ENCODE measurements around the gene MEF2D. TPM values are rescaled to one million over a fixed set of nuclear protein-coding genes. Genes with fewer than 3 reads are reported as not detected.

The MEF2D gene
- total RNA-seq, 6 experiments from 2014 or later: 13.3 to 17.1 (median 15.0) TPM

- Histone ChIP-seq H3K27me3 (no peaks in the 10 kb centered on the region), H3K36me3 (peaks cover 3 to 81% (median 39%) of the 10 kb centered on the region in 4 donors), H3K4me1 (peaks cover 0 to 55% (median 20%) of the 10 kb centered on the region in 4 donors), H3K9me3 (no peaks in the 10 kb centered on the region), H3K4me3 (no peak overlapping the region), H3K27ac (peak overlapping the region in 1 of 3 donors; percentile 51)
- ATAC-seq (no peak), DNase-seq (no peak)
- WGBS (ENCODE audit: insufficient coverage, low coverage, low lambda C conversion rate, missing lambda C conversion rate): 62% methylated on average over 6 of the region's 8 CpGs
- TF ChIP-seq POLR2A (IDR thresholded peaks at IDR 0.05) (no peak), CTCF (IDR thresholded peaks at IDR 0.05) (no peak)
- intact Hi-C loops (cut with DNase I): no loop called here
Observed at GRCh38 chr1:156476501-156477298, 23.9 kb downstream of the MEF2D start.

- intact Hi-C loops (cut with DNase I): no loop called here
- ATAC-seq: peak in 3 of 4 donors; percentile 14 to 35 (median 25)
- Histone ChIP-seq H3K36me3 (peaks cover 0 to 72% (median 32%) of the 10 kb centered on the region in 4 donors), H3K9me3 (no peaks in the 10 kb centered on the region), H3K4me3 (no peak overlapping the region), H3K27ac (peak overlapping the region; percentile 13 to 51 (median 37)), H3K27me3 (no peaks in the 10 kb centered on the region), H3K4me1 (peaks cover 0 to 61% (median 24%) of the 10 kb centered on the region in 4 donors)
- 49% methylated on average over 6 of the region's 25 CpGs for WGBS (ENCODE audit: insufficient coverage, low coverage, low lambda C conversion rate, missing lambda C conversion rate)
- peak in 1 of 3 donors; percentile 68 for DNase-seq
- TF ChIP-seq CTCF (IDR thresholded peaks at IDR 0.05): no peak
- TF ChIP-seq POLR2A (IDR thresholded peaks at IDR 0.05): no peak
Observed at GRCh38 chr1:156475568-156476500, 24.7 kb downstream of the MEF2D start.

GRCh38 chr1:156474966-156475365 is 25.6 kb downstream of the MEF2D start:
- no peaks in the 10 kb centered on the region for H3K9me3 ChIP-seq
- intact Hi-C loops (cut with DNase I): no loop called here
- H3K36me3 ChIP-seq: peaks cover 0 to 71% (median 27%) of the 10 kb centered on the region in 4 donors
- H3K27me3 ChIP-seq: no peaks in the 10 kb centered on the region
- DNase-seq: no peak
- no peak for ATAC-seq
- H3K27ac ChIP-seq: no peak overlapping the region
- H3K4me1 ChIP-seq: peaks cover 0 to 61% (median 26%) of the 10 kb centered on the region in 4 donors
- TF ChIP-seq POLR2A (IDR thresholded peaks at IDR 0.05) (no peak), CTCF (IDR thresholded peaks at IDR 0.05) (no peak)
- 100% methylated on average over 4 of the region's 7 CpGs for WGBS (ENCODE audit: insufficient coverage, low coverage, low lambda C conversion rate, missing lambda C conversion rate)
- no peak overlapping the region for H3K4me3 ChIP-seq

Data from right lobe of liver (tissue), 6 donors.